Measurements from ENCODE around the gene ZC3HAV1L.

Gene ZC3HAV1L

GRCh38 chr7:139054101-139054500 is 18.3 kb upstream of the ZC3HAV1L start:
- no peak for TF ChIP-seq CTCF (IDR thresholded peaks at IDR 0.05; ENCODE audit: insufficient read depth, low read depth, low read length, missing control alignments)
- DNase-seq (ENCODE audit: low read depth): peak; percentile 12
- no peak overlapping the region for H3K4me3 ChIP-seq (ENCODE audit: low read length)

GRCh38 chr7:139051655-139052054 is 15.8 kb upstream of the ZC3HAV1L start:
- no peak for DNase-seq (ENCODE audit: low read depth)
- no peak overlapping the region for H3K4me3 ChIP-seq (ENCODE audit: low read length)
- TF ChIP-seq CTCF (IDR thresholded peaks at IDR 0.05; ENCODE audit: insufficient read depth, low read depth, low read length, missing control alignments): no peak

- no peak for DNase-seq (ENCODE audit: low read depth)
- no peak overlapping the region for H3K4me3 ChIP-seq (ENCODE audit: low read length)
- no peak for TF ChIP-seq CTCF (IDR thresholded peaks at IDR 0.05; ENCODE audit: insufficient read depth, low read depth, low read length, missing control alignments)
Measured at GRCh38 chr7:139049936-139050335, 14.1 kb upstream of the ZC3HAV1L start.

- H3K4me3 ChIP-seq (ENCODE audit: low read length): no peak overlapping the region
- TF ChIP-seq CTCF (IDR thresholded peaks at IDR 0.05; ENCODE audit: insufficient read depth, low read depth, low read length, missing control alignments): no peak
- DNase-seq (ENCODE audit: low read depth): no peak
Measured at GRCh38 chr7:139049111-139049510, 13.3 kb upstream of the ZC3HAV1L start.

GRCh38 chr7:139047970-139048369 is 12.1 kb upstream of the ZC3HAV1L start:
- TF ChIP-seq CTCF (IDR thresholded peaks at IDR 0.05; ENCODE audit: insufficient read depth, low read depth, low read length, missing control alignments): no peak
- H3K4me3 ChIP-seq (ENCODE audit: low read length): no peak overlapping the region
- DNase-seq (ENCODE audit: low read depth): no peak

GRCh38 chr7:139046143-139046542 is 10.3 kb upstream of the ZC3HAV1L start:
- no peak for DNase-seq (ENCODE audit: low read depth)
- TF ChIP-seq CTCF (IDR thresholded peaks at IDR 0.05; ENCODE audit: insufficient read depth, low read depth, low read length, missing control alignments): no peak
- no peak overlapping the region for H3K4me3 ChIP-seq (ENCODE audit: low read length)
